Stimulated activated naive B cell treated with anti-CD40 and anti-IgM and Interleukin-4, amounts not matched to agents 10 μg/mL and 1 μg/mL and 100 μg/mL, for 72 hours (primary cell): ENCODE data around the gene ZNF212.

Experiments used
- ATAC-seq, 2 donors: fragments of 150-1000 bp; cut with Tn5 transposase; replicated peaks; 2 replicates each; pipeline ENCODE4 v1.10.0; 2021; ENCODE audit warnings: moderate library complexity in 1 of 2
- DNase-seq: peaks from one replicate; pipeline ENCODE4 v3.0.0; 2021
- H3K27ac Mint-ChIP-seq: one replicate; pipeline ENCODE4 v1.8.0; 2022; ENCODE audit warnings: mild to moderate bottlenecking, mixed read lengths
- H3K27me3 Mint-ChIP-seq, 2 donors: one replicate each; pipeline ENCODE4 v1.8.0; 2022; ENCODE audit warnings: mixed read lengths in 2 of 2
- H3K36me3 Mint-ChIP-seq, 2 donors: one replicate each; pipeline ENCODE4 v1.8.0; 2022; ENCODE audit warnings: mixed read lengths in 2 of 2, mild to moderate bottlenecking in 1 of 2
- H3K4me1 Mint-ChIP-seq, 2 donors: one replicate each; pipeline ENCODE4 v1.8.0; 2022; ENCODE audit warnings: mixed read lengths in 2 of 2, mild to moderate bottlenecking in 1 of 2
- H3K4me3 Mint-ChIP-seq, 2 donors: one replicate each; pipeline ENCODE4 v1.8.0; 2022; ENCODE audit warnings: mild to moderate bottlenecking in 2 of 2, mixed read lengths in 2 of 2, moderate library complexity in 1 of 2
- H3K9me3 Mint-ChIP-seq, 2 donors: one replicate each; pipeline ENCODE4 v1.8.0; 2022; ENCODE audit warnings: mixed read lengths in 2 of 2, mild to moderate bottlenecking in 1 of 2

Gene ZNF212

GRCh38 chr7:149239345-149240143 is at the start of gene ZNF212:
ZNF212 (plus strand) TSS chr7:149239651; CDS start chr7:149239779, 128 bp downstream.
- DNase-seq (peak; percentile 89), ATAC-seq (peak; percentile 99 to 100)
- Mint-ChIP-seq H3K4me3 (peak within 1 kb of the TSS; percentile 88 to 96), H3K36me3 (peaks cover 6 to 14% of the 10 kb centered on the region in 2 donors), H3K4me1 (peaks cover 17 to 48% of the 10 kb centered on the region in 2 donors), H3K27me3 (no peaks in the 10 kb centered on the region), H3K27ac (peak within 1 kb of the TSS; percentile 94), H3K9me3 (peaks cover 4 to 5% of the 10 kb centered on the region in 2 donors)

GRCh38 chr7:149191851-149192250 is 47.6 kb upstream of the ZNF212 start:
- no peaks in the 10 kb centered on the region for H3K27me3 Mint-ChIP-seq
- H3K9me3 Mint-ChIP-seq: no peaks in the 10 kb centered on the region
- H3K36me3 Mint-ChIP-seq: peaks cover 0 to under 1% of the 10 kb centered on the region in 2 donors
- H3K4me1 Mint-ChIP-seq: peaks cover 7 to 23% of the 10 kb centered on the region in 2 donors
- ATAC-seq (no peak), DNase-seq (no peak)
- H3K4me3 Mint-ChIP-seq: peak overlapping the region in 1 of 2 donors; percentile 55
- H3K27ac Mint-ChIP-seq: no peak overlapping the region

- DNase-seq: no peak
- Mint-ChIP-seq H3K36me3 (peaks cover 13 to 15% of the 10 kb centered on the region in 2 donors), H3K27me3 (no peaks in the 10 kb centered on the region), H3K4me1 (peaks cover 19 to 47% of the 10 kb centered on the region in 2 donors), H3K9me3 (no peaks in the 10 kb centered on the region), H3K27ac (peak overlapping the region; percentile 25), H3K4me3 (peak overlapping the region; percentile 87 to 91)
- no peak for ATAC-seq
Measured at GRCh38 chr7:149194799-149195179, 44.7 kb upstream of the ZNF212 start.

- no peaks in the 10 kb centered on the region for H3K27me3 Mint-ChIP-seq
- peak within 1 kb of the TSS; percentile 89 to 91 for H3K4me3 Mint-ChIP-seq
- H3K36me3 Mint-ChIP-seq: peaks cover 17 to 22% of the 10 kb centered on the region in 2 donors
- ATAC-seq (peak; percentile 90 to 91), DNase-seq (peak; percentile 75)
- no peaks in the 10 kb centered on the region for H3K9me3 Mint-ChIP-seq
- peak within 1 kb of the TSS; percentile 91 for H3K27ac Mint-ChIP-seq
- peaks cover 22 to 47% of the 10 kb centered on the region in 2 donors for H3K4me1 Mint-ChIP-seq
Measured at GRCh38 chr7:149195180-149196150, 44.0 kb upstream of the ZNF212 start, which contains the start of gene ZNF282. ZNF282 (plus strand) TSS chr7:149195546; CDS start chr7:149195590, 44 bp downstream.

GRCh38 chr7:149196151-149196704 is 43.2 kb upstream of the ZNF212 start:
- H3K9me3 Mint-ChIP-seq: no peaks in the 10 kb centered on the region
- no peaks in the 10 kb centered on the region for H3K27me3 Mint-ChIP-seq
- DNase-seq (peak; percentile 8), ATAC-seq (peak; percentile 17 to 24)
- peaks cover 23 to 28% of the 10 kb centered on the region in 2 donors for H3K36me3 Mint-ChIP-seq
- H3K4me1 Mint-ChIP-seq: peaks cover 23 to 52% of the 10 kb centered on the region in 2 donors
- H3K4me3 Mint-ChIP-seq: peak overlapping the region; percentile 88 to 89
- H3K27ac Mint-ChIP-seq: peak overlapping the region; percentile 91

- Mint-ChIP-seq H3K27me3 (no peaks in the 10 kb centered on the region), H3K36me3 (peaks cover 25 to 33% of the 10 kb centered on the region in 2 donors), H3K9me3 (no peaks in the 10 kb centered on the region), H3K4me3 (peak overlapping the region; percentile 88 to 89), H3K4me1 (peaks cover 24 to 48% of the 10 kb centered on the region in 2 donors), H3K27ac (peak overlapping the region; percentile 91)
- peak; percentile 4 to 8 for ATAC-seq
- no peak for DNase-seq
Measured at GRCh38 chr7:149196705-149197171, 42.7 kb upstream of the ZNF212 start.

GRCh38 chr7:149197675-149198074 is 41.8 kb upstream of the ZNF212 start:
- Mint-ChIP-seq H3K9me3 (no peaks in the 10 kb centered on the region), H3K4me3 (no peak overlapping the region), H3K4me1 (peaks cover 25 to 45% of the 10 kb centered on the region in 2 donors), H3K36me3 (peaks cover 27 to 38% of the 10 kb centered on the region in 2 donors), H3K27ac (no peak overlapping the region), H3K27me3 (no peaks in the 10 kb centered on the region)
- ATAC-seq (no peak), DNase-seq (no peak)

GRCh38 chr7:149198161-149198816 is 41.2 kb upstream of the ZNF212 start:
- Mint-ChIP-seq H3K27ac (no peak overlapping the region), H3K9me3 (no peaks in the 10 kb centered on the region), H3K4me3 (no peak overlapping the region), H3K27me3 (no peaks in the 10 kb centered on the region), H3K36me3 (peaks cover 29 to 43% of the 10 kb centered on the region in 2 donors), H3K4me1 (peaks cover 25 to 45% of the 10 kb centered on the region in 2 donors)
- no peak for ATAC-seq
- no peak for DNase-seq

GRCh38 chr7:149199234-149199995 is 40.0 kb upstream of the ZNF212 start:
- H3K9me3 Mint-ChIP-seq: no peaks in the 10 kb centered on the region
- ATAC-seq (no peak), DNase-seq (no peak)
- H3K36me3 Mint-ChIP-seq: peaks cover 38 to 52% of the 10 kb centered on the region in 2 donors
- H3K27ac Mint-ChIP-seq: no peak overlapping the region
- no peak overlapping the region for H3K4me3 Mint-ChIP-seq
- peaks cover 29 to 53% of the 10 kb centered on the region in 2 donors for H3K4me1 Mint-ChIP-seq
- H3K27me3 Mint-ChIP-seq: no peaks in the 10 kb centered on the region

- DNase-seq: no peak
- no peak overlapping the region for H3K27ac Mint-ChIP-seq
- no peak for ATAC-seq
- no peaks in the 10 kb centered on the region for H3K27me3 Mint-ChIP-seq
- peaks cover 50 to 72% of the 10 kb centered on the region in 2 donors for H3K36me3 Mint-ChIP-seq
- H3K4me1 Mint-ChIP-seq: peaks cover 18 to 29% of the 10 kb centered on the region in 2 donors
- H3K9me3 Mint-ChIP-seq: no peaks in the 10 kb centered on the region
- H3K4me3 Mint-ChIP-seq: no peak overlapping the region
Measured at GRCh38 chr7:149202831-149203231, 36.6 kb upstream of the ZNF212 start.

GRCh38 chr7:149205690-149206381 is 33.6 kb upstream of the ZNF212 start:
- no peaks in the 10 kb centered on the region for H3K27me3 Mint-ChIP-seq
- no peaks in the 10 kb centered on the region for H3K9me3 Mint-ChIP-seq
- DNase-seq: no peak
- no peak overlapping the region for H3K4me3 Mint-ChIP-seq
- ATAC-seq: no peak
- H3K27ac Mint-ChIP-seq: no peak overlapping the region
- H3K4me1 Mint-ChIP-seq: peaks cover 8 to 13% of the 10 kb centered on the region in 2 donors
- peaks cover 33 to 72% of the 10 kb centered on the region in 2 donors for H3K36me3 Mint-ChIP-seq

GRCh38 chr7:149207324-149208035 is 32.0 kb upstream of the ZNF212 start:
- Mint-ChIP-seq H3K4me3 (no peak overlapping the region), H3K36me3 (peaks cover 32 to 72% of the 10 kb centered on the region in 2 donors), H3K4me1 (peaks cover 5 to 8% of the 10 kb centered on the region in 2 donors), H3K27ac (no peak overlapping the region), H3K9me3 (no peaks in the 10 kb centered on the region), H3K27me3 (no peaks in the 10 kb centered on the region)
- DNase-seq (no peak), ATAC-seq (no peak)
